Measurements from ENCODE around the gene VPS36.

Gene VPS36

GRCh38 chr13:52387721-52388120 lies 62.7 kb downstream of the VPS36 start:
- TF ChIP-seq RAD21 (IDR thresholded peaks at IDR 0.05; ENCODE audit: low read depth) (no peak), REST (IDR thresholded peaks at IDR 0.05; ENCODE audit: low read depth) (no peak), FOXM1 (IDR thresholded peaks at IDR 0.05; ENCODE audit: borderline replicate concordance, low read depth) (no peak), CEBPB (IDR thresholded peaks at IDR 0.05) (no peak), YY1 (IDR thresholded peaks at IDR 0.05; ENCODE audit: low read depth) (no peak), EGR1 (IDR thresholded peaks at IDR 0.05) (no peak), ZBTB7A (IDR thresholded peaks at IDR 0.05; ENCODE audit: low read depth) (no peak), EP300 (IDR thresholded peaks at IDR 0.05; ENCODE audit: borderline replicate concordance) (no peak), TEAD4 (IDR thresholded peaks at IDR 0.05) (no peak)
- TF ChIP-seq, protein P1, sequence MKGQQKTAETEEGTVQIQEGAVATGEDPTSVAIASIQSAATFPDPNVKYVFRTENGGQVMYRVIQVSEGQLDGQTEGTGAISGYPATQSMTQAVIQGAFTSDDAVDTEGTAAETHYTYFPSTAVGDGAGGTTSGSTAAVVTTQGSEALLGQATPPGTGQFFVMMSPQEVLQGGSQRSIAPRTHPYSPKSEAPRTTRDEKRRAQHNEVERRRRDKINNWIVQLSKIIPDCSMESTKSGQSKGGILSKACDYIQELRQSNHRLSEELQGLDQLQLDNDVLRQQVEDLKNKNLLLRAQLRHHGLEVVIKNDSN (IDR thresholded peaks at IDR 0.05): no peak
- TF ChIP-seq, protein P2, sequence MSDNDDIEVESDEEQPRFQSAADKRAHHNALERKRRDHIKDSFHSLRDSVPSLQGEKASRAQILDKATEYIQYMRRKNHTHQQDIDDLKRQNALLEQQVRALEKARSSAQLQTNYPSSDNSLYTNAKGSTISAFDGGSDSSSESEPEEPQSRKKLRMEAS (IDR thresholded peaks at IDR 0.05): no peak

- TF ChIP-seq EP300 (IDR thresholded peaks at IDR 0.05; ENCODE audit: borderline replicate concordance) (no peak), YY1 (IDR thresholded peaks at IDR 0.05; ENCODE audit: low read depth) (no peak), EGR1 (IDR thresholded peaks at IDR 0.05) (no peak)
Observed at GRCh38 chr13:52385870-52386269, 64.6 kb downstream of the VPS36 start.

- TF ChIP-seq CEBPB (IDR thresholded peaks at IDR 0.05): no peak
Observed at GRCh38 chr13:52383366-52383765, 67.1 kb downstream of the VPS36 start.

- no peak for TF ChIP-seq EGR1 (IDR thresholded peaks at IDR 0.05)
- TF ChIP-seq YY1 (IDR thresholded peaks at IDR 0.05; ENCODE audit: low read depth): no peak
- TF ChIP-seq RAD21 (IDR thresholded peaks at IDR 0.05; ENCODE audit: low read depth): no peak
- TF ChIP-seq TAF1 (IDR thresholded peaks at IDR 0.05; ENCODE audit: low read depth): no peak
- TF ChIP-seq, protein P1 (IDR thresholded peaks at IDR 0.05): no peak
- no peak for TF ChIP-seq NFIC (IDR thresholded peaks at IDR 0.05)
- TF ChIP-seq EP300 (IDR thresholded peaks at IDR 0.05; ENCODE audit: borderline replicate concordance): no peak
- TF ChIP-seq, protein P2 (IDR thresholded peaks at IDR 0.05): no peak
- no peak for TF ChIP-seq TEAD4 (IDR thresholded peaks at IDR 0.05)
- no peak for TF ChIP-seq CEBPB (IDR thresholded peaks at IDR 0.05)
- no peak for TF ChIP-seq FOXM1 (IDR thresholded peaks at IDR 0.05; ENCODE audit: borderline replicate concordance, low read depth)
- TF ChIP-seq CREB1 (IDR thresholded peaks at IDR 0.05; ENCODE audit: low read depth): no peak
- no peak for TF ChIP-seq ZBTB7A (IDR thresholded peaks at IDR 0.05; ENCODE audit: low read depth)
- no peak for TF ChIP-seq REST (IDR thresholded peaks at IDR 0.05; ENCODE audit: low read depth)
Observed at GRCh38 chr13:52378312-52378711, 72.1 kb downstream of the VPS36 start.

DNA sequence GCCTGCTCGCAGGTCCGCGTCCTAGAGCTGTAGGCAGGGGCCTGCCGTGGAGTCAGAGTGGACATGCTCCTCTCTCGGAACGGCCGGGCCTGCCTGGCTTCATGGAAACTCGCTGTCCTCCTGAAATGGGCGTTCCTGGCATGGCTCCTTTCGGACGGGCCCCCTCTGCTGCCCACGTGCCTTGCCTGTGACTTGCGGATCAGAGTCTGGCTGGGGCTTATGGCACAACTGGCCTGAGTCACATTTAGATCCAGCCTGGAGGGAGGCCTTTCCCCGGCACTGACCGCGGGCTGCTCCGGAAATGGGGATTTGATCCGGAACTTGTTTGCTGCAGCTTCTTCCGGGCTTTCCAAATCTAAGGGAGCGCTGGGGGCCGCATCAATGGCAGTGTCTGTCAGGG lies 72.5 kb downstream of the VPS36 start:
- TF ChIP-seq EGR1 (IDR thresholded peaks at IDR 0.05) (no peak), TAF1 (IDR thresholded peaks at IDR 0.05; ENCODE audit: low read depth) (no peak), NFIC (IDR thresholded peaks at IDR 0.05) (no peak), RAD21 (IDR thresholded peaks at IDR 0.05; ENCODE audit: low read depth) (no peak), REST (IDR thresholded peaks at IDR 0.05; ENCODE audit: low read depth) (no peak), FOXM1 (IDR thresholded peaks at IDR 0.05; ENCODE audit: borderline replicate concordance, low read depth) (no peak), TCF12 (IDR thresholded peaks at IDR 0.05; ENCODE audit: low read depth) (no peak), EP300 (IDR thresholded peaks at IDR 0.05; ENCODE audit: borderline replicate concordance) (no peak), ZBTB7A (IDR thresholded peaks at IDR 0.05; ENCODE audit: low read depth) (no peak)

Data from Ishikawa (cell line).